HG03280 (cell line): ENCODE results near the gene SLC8A3.

Experiments used
- ATAC-seq: cut with Tn5 transposase; IDR thresholded peaks from one replicate; pipeline ENCODE4 v1.9.1; 2021; ENCODE audit warnings: mild to moderate bottlenecking, moderate library complexity; ENCODE audit not compliant: unreplicated experiment

SLC8A3 gene

DNA sequence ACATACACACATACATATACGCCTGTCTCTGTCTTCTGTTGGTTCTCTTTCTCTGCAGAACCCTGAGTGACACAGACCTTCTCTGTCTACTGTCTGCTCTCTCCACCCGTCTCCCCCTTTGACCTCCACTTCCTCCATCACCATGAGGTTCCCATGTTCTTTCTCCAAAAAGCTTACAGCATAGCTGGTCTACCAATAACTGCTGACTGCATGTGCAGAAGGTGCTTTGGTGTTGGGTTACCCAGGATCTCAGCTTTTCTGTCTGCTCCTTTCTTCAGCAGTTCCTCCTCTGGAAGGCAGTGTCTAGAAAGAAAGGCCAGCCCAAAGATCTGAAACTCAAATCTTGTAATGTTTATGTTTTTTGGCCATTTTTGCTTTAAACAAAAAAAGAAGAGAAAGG, 184.0 kb downstream of the SLC8A3 start:
- ATAC-seq: no peak

DNA sequence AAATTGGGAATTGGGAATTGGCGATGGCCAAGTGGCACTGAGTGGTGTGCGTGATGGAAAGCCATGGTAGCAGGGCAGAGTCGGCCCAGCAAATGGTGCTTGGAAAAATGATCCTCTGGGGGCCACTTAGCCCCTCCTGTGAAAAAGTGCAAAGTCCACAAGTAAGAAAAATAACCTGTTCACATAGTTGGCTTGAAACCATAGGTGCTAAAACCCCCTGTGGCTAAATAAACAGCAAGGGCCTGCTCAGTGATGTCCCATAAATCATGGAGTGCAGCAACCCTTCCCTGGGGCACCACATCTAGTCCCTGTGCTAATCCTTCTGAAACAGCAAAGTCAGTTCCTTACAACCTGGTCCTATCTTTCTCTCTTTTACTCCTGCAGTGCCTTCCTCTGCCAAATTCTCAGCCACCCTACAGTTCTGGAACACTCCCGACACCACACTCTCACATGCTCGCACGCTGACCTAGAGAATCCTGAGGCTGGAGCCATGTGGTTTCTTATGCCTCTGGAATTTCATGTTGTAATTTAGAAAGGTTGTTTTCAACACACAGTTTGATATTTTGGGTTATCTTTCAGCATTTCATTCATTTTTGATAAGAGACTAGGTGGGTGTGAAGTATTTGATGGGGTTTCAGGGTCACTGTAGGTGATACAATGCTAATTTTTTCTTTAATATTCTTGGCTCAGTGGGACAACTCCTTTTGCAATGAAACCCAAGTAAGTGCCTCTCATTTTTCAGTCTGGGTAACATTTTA, 186.0 kb downstream of the SLC8A3 start:
- ATAC-seq: no peak

DNA sequence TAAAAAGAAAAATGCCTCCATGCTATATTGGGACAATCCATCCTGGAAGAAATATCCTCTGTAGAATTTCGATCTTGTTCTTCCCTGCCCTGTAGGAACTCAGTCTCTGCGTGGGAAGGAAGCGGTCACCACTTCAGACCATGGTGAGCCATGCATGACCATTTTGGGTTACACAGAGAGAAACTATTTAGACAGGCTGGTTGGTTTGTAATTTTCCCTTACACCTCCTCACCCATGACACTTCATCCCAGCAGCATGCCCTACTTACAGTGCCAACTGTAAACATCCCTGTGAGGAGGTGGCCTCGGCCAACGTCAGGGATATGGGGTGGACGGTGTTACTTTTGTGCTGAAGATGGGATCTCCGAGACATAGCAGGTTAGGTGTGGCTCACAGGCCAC, 188.2 kb downstream of the SLC8A3 start:
- ATAC-seq: no peak

DNA sequence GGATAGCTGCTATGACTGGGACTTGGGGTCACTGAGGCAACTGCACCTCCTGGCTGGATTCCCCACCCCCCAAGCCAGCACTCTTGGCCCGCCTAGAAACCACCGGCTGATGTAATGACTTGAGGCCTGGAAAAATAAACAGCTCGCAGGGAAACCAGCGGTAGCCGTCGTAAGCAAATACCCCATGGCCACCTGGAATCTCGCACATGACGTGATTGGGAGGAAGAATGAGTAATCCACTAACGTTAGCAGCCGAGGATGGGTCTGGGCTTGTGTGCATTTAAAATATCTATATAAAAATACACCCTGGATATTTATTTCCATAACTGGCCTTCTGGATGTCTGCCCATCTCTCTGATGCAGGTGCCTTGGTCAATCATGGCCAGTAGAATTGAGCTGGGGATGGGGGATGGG, 189.5 kb downstream of the SLC8A3 start:
- ATAC-seq: no peak

DNA sequence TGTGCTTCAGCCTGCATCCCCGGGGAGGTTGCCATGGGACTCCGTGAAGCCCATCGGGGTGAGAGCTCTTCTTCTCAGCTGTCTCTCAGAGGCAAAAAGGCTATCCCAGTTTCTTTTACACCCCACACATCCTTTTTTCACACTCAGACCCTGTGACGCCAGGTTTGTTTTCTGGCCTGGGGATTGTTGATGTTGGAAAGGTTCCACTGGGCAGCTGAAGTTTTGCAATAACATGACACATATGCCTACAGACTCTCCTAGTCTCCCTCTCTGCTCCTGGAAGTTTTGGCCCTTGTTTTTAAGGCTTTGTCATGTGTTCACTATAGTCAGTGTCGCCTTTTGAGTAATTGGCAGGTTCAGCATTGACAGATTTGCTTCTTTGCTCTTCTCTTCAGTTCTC, 190.9 kb downstream of the SLC8A3 start:
- ATAC-seq: no peak

DNA sequence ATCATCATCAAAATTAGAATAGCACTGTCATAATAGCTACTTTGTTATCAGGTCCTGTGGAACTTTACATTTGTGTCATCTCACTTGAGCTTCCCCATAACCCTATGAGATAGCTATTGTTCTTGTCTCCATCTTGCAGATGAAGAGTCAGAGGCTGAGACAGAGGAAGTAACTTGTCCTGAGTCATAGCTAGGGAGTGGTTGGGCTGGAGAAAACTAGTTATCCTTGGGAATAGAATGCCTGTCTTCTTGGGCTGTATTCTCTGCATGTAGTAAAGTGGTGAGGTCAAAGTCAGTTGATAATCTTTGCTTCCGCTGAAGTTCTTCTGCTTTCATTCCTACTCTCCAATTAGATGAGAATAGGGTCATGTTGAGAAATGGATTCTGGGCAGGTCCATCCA, 192.5 kb downstream of the SLC8A3 start:
- no peak for ATAC-seq
